SIG-M5 treated with dmso at 0.1 percent for 504 hours (cell line): ENCODE results near the gene SMYD3.
A peak's percentile ranks its signal among the peaks of the same experiment; 100 is the strongest.

Source experiments
- DNase-seq: peaks from one replicate; lab custom pipeline; 2025; ENCODE audit not compliant: unreplicated experiment; lab: John Stamatoyannopoulos, UW

SMYD3 gene

DNA sequence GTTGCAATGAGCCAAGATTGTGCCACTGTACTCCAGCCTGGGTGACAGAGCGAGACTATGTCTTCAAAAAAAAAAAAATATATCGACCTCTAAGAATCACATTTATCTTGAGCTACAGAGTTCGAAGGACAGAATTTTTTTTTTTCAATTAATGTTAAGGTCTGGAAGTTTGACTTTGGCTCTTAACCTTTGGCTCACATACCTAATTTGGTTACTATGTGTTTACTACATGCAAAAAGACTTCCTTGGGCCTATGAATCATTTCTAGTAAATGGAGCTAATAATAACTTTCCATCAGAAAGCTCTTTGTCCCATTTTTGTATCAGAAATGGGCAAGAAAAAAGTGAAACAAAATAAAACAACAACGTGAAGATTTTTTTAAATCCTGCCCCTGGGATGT, 351.2 kb downstream of the SMYD3 start:
- DNase-seq: peak; percentile 10

DNA sequence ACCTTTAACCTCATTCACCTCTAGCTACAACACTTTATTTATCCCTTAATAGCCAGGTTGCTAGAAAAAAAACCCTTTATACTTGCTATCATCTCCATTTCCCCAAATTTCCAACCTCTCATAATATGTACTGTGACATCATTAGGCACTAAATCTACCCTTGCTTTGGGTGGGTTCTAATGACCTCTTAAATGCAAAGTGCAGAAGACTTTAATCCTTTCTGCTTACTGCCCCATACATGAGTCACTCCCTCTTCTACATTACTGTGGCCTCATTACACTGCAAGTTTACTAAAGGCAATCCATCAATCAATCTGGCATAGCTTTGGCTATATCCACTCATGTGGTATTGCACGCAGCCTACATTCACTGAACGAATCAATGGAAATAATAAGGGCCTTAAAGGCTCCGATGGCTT, 353.3 kb downstream of the SMYD3 start:
- no peak for DNase-seq

DNA sequence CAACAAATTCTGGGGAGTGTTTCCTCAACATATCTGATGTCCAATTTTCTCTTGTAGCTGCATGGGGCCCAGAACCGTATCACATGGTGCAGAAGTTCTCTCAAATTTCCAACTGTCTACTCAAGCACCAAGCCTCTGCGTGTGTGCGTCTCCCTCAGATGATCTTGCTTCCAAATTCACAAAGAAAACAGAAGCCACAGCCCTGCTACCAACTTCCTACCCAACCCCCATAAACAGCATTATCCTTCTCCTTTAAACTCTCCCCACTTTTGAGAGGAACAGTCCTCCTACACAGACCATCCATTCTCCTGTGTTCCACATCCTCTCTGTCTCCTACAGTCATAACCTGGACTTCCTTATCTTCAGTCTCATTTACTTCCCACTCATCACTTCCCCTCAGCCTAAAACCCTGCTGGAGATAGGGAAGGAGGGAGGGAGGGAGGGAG, 354.1 kb downstream of the SMYD3 start:
- peak; percentile 24 for DNase-seq

DNA sequence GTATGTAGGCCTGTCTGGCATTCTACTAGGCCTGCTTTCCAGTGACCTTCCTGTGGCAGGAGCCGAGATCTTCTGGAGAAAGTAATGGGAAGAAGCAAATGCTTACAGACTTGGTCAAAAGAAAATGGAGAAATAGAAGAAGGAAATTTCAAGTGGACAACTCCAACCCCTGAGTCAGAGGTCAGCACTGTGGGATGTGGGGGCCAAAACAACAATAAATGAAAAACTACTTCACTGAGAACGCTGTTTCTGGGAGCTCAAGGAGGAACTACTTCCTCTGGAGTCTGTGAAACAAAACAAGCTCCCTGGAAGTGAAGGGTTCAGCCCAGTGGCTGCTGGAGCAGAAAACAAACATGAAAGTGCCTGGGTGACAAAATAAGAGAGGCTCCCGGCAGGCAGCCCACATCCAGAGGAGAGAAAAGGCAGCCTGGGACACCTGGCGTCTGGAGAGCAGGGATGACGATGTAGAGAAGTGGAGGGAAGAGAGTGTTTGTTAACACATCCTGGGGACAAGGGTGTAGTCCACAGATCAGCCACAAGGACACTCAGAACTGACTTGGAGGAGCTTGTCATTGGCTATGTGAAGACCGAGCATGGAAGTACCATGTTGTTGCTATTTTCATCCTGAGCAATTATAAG, 355.2 kb downstream of the SMYD3 start:
- DNase-seq: no peak

DNA sequence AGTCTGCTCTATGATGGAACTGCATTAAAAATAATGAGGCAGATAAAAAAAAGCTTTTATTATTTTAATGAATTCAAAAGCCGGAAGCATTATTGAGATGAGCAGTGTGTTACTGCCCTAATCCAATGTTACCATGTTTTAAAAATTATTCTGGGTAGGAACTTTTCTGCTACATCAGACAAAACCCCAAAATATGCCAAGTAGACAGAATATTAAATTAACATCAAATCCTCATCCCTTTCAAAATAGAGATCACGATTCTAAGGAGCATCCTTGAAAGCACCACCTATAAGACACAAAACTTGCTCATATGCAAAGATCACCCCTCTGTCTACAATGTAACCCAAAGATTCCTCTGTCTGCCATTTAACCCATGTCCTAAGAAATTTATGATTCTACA, 357.5 kb downstream of the SMYD3 start:
- no peak for DNase-seq

DNA sequence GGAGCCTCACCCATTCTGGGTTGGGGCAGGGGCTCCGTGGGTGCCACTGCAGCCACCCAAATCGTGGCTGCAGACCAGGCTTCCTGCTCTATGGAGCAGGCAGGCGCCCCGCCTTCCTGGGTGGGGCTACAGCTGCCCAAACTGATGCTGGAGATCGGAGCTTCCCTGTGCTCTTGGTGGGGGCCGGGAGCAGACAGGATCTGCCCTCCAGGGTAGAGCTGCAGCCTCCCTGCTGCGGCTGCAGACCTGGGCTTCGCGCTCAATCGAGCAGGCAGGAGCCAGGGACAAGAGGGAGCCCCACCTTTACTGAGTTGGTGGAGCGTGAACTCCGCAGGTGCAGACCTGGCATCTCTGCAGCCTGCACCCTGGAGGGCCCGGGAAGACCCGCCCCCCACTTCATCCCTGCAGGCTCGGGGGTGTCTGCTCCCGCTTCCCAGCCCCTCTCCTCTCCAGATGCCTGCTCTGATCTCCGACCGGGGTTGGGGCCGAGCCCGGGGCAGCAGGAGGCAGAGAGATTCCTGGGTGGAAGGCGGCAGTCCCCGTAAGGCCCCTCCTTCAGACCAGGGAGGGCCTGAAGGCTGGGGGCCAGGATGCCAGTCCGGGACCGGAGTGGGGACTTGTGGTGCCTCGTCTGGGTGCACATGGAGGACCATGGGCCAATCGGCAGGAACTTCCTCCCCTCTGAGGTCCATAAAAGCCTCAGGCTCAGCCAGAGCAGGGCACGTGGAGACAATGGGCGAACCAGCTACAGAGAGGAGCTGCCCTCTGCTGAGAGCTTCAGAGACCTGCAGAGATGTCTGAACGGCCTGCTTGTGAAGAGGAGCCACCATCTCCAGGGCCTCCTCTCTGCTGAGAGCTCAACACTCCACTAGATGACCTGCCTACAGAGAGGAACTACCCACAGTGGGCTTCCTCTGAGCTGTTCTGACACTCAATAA, 359.3 kb downstream of the SMYD3 start:
- no peak for DNase-seq

DNA sequence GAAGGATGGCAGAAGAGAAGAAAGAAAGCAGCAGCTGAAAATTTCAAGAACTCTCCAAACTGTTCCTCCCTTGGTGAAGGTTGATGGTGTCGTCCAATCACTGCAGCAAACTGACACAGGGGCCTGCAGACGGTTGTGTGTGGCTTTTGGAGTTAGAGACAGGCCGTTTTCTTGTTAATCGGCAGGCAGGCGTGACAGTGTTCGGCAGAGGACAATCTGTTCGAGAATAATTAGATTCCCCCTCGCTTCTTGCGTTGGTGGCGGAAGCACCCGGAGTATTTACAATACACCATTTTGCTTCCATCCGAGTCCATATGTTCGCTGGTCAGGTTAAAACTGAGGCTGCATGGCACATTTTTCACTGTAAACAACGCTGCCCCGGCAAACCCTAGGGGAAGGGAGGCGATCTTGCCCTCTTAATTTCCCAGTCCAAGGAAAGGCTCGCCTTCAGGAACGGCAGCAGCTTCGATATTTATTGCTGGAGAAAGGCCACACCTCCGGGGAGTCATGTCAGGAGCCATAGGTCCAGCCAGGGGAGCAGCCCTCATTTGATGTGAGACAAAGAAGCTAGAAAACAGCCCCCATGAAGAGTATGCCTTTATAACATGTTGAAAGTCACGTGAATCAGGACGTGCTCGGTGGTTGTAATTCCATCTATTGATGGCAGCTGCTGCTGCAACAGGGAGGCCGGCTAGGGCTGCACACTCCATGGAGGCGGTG, 360.1 kb downstream of the SMYD3 start:
- DNase-seq: no peak

DNA sequence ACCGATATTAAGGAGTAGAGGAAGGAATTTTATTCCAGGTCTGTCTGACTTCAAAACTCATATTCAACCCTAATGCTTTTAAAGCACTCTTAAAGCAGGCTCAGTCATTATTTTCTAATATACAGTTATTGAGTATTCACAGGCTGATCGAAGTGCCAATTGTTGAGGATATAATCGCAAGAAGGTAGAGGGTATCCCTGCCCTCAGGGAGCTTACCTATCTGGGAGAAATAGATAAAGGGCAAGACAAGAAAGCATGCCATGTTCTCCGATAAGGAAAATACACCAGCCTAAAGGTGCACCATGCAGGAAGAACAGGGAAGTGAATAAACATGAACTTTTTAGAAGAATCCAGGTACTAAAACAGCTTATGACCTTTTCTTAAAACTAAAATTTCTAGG, 361.2 kb downstream of the SMYD3 start:
- no peak for DNase-seq

DNA sequence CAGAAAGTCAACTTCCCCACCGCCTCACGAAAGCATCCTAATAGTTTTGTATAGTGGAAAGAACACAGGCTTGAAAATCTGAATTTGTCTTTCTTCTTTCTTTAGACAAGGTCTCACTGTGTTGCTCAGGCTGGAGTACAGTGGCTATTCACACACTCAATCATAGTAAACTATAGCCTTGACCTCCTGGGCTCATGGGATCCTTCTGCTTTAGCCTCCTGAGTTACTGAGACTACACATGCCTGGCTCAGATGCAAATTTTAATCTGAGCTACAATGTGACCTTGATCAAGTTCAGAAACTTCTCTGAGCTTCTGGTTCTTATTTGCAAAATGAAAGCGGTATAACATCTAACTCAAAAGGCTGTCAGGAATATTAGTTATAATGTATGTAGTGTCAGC, 362.1 kb downstream of the SMYD3 start:
- DNase-seq: no peak

DNA sequence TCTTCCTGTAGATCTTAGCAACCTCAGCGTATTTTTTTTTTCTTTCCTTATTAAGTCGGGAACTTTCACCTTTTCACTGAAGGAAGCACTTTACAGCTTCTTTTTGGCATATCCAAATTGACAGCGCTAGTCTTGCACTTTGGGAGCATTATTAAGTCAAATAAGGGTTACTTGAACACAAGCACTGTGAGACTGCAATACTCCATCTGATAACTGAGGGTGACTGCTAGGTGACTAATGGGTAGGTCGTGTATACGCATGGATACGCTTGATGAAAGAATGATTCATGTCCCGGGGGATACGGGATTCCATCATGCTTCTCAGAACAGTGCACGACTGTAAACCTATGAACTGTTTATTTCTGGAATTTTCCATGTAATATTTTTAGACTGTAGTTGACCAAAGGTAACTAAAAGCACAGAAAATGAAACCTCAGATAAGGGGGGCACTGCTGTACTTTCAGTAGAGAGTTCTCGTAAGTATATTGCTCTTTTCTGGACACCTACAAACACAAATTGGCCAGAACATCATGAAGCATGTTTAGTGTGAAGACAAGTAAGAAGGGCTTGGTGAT, 364.7 kb downstream of the SMYD3 start:
- DNase-seq: no peak

DNA sequence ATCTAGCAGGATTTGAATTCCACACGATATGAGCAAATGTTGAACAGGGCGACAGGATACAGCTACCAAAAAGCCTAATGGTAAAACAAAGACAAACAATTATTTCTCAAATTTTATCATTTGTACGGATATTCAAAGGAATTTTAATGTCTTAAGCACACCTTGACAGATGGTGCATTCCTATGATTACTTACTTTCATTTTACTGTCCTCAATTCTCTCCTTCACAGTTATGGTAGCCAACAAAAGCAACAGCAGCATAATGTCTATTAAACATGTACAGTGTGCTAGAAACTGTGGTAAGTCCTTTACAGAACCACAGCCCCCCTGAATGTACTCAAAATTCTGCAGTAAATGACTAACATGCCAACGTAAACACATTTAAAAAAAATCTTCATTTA, 365.8 kb downstream of the SMYD3 start:
- no peak for DNase-seq

DNA sequence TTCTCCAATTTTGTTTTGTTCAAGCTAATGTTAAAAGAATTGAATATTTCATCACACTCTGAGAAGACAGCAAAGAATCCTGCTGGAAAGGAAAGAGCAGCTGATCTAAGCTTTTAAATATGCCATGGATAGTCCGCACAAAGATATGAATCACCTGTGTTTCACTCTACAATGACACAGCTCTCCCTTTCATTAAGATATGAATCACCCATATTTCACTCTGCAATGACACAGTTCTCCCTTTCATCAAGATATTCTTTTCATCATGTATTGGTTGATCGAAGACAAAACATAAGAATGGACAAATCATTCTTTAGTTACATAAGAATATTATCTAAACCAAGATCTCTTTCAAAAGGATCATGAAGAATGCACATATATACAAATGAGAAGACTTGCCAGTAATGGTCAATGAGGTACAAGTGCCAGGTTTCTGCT, 367.3 kb downstream of the SMYD3 start:
- DNase-seq: no peak

DNA sequence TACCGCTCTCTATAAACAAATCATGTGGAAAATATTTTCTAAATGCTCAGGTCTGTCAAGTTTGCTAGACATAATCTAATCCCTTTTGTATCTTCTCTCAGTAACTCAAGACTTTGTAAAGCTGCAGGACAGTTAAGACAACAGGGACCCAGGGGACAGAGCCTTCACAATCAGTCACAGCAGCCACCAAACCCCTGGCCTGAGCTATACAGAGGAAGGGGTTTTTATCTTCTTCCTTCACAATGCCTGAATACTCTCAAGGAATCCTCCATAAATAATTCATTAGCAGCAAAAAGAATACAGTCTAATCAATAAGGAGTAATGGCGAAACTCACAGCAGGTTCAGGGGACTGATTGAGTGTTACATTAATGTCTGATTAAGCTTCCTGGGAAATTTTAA, 368.3 kb downstream of the SMYD3 start:
- no peak for DNase-seq

DNA sequence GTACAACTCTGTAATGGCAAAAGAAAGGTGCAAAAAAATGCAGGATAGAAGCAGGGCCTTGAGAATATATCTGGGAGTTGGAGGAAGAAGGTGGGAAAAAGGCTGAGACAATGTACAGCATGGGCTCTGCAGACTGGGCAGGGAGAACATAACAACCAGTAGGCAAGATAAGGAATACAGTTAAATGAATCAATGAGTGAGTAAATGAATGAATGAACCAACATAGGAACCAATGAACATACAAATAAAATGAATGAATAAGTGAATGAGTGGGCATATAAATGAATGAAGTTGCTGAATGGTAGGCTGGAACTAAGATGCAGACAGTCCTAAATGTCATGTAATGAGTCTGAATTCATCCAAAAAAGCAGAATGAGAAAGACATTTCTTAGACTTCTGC, 370.6 kb downstream of the SMYD3 start:
- no peak for DNase-seq

DNA sequence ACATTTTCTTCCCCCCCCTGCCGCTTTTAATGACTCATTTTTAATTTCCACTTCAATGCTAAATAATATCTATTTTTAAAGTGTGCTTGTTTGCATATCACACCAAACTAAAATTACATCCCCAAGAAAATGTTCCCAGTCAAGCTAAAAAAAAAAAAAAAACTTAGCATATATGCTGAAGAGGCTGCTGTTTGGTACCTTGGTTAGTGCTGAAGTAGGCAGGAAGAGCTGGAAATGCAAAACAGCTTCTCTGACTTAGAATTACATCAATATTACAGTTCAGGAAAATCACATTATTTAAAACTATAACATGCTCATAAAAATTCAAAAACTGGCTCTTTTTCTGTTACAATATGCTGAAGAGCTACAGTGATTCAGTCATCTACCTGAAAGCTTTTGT, 372.3 kb downstream of the SMYD3 start:
- DNase-seq: no peak

DNA sequence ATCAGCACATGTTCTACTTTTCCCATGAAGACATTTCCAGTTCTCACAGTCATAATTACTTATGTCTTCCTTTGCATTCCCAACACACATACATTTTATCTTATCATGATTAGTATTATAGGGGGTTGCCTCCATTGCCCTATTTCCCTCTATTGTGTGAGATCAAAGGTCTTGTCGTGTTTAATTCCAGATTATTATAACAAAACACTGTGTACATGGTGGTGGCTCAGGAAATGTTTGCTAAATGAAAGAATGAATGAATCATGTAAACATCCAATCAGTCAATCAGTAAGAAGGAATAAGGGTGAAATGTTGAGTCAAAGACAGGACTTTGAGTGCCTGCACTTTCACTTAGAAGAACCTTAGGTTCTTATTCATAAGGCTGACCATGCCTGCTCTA, 376.0 kb downstream of the SMYD3 start:
- DNase-seq: no peak

DNA sequence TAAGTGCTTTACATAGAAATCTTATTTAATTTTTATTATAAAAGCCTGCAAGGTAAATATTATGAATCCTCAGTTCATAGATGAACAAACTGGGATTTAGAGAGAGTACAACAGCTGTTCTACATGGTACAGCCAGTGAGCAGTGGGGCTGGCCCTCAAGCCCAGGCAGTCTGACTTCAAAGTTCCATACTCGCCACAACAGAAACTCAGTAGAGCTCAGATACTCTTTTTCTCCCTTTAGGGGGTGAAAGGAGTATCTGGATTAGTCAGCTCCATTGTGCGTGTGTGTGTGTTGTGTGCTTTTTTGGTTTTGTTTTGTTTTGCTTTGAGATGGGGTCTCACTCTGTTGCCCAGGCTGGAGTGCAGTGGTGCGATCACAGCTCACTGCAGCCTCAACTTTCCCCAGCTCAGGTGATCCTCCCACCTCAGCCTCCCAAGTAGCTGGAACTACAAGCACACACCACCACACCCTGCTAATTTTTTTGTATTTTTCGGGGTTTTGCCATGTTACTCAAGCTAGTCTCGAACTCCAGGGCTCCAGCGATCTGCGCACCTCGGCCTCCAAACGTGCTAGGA, 378.5 kb downstream of the SMYD3 start:
- no peak for DNase-seq

DNA sequence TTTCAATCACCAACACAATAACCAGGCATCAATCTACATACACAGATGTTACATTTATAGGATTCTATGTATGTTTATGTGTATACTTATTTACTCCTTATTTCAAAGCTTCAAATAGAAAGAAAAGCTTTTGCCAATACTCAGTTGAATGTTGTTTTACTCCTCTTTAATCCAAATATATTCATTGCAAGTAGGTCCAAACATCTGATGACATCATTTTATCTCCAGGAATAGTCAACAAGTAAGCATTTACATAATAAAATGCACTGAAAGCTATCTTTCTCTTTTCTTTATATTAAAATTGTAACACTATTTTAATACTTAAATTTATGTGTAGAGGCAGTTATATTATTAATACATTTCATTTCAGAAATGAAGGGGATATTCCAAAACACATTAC, 380.5 kb downstream of the SMYD3 start:
- DNase-seq: no peak

DNA sequence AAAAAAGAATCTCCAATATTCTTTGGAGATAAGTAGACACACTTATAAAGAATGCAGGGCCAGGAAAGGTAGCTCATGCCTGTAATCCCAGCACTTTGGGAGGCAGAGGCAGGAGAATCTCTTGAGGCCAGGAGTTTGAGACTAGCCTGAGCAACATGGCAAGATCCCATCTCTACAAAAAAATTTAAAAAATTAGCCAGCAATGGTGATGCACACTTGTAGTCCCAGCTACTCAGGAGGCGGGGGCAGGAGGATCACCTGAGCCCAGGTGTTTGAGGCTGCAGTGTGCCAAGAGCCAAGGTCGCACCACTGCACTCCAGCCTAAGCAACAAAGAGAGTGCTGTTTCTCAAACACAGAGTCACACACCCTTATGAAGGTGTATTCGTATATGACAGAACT, 385.0 kb downstream of the SMYD3 start:
- DNase-seq: no peak

DNA sequence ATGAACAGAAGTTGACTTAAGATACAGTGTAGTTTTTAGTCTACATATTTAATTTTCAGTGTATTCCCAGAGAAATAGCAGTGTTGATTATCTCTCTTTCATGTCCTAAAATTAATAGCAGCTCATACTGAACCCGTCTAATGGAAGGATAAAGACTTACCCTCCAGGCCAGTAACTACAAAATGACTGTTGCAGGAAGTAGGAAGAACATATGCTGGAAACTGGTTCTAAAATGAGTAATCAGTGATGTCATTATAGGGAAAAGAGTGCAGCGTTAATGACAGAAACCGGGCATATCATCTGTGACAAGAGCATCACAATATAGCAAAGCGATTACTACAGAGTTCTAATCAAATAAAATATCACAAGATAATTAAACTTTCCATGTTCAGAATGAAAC, 385.5 kb downstream of the SMYD3 start:
- no peak for DNase-seq
